Spinal cord (tissue), 10 donors: ENCODE results near the gene HSP90AB1. TPM values are rescaled to one million over a fixed set of nuclear protein-coding genes. Genes with fewer than 3 reads are reported as not detected.

ENCODE experiments used
- DNase-seq, 6 donors: peaks; one replicate each; pipeline versions ENCODE4 v3.0.0 to v3.0.0-alpha.2; 2013 to 2015; ENCODE audit warnings: low spot score in 6 of 6, low read depth in 4 of 6
- H3K27ac ChIP-seq: one replicate; pipeline ENCODE4 v1.5.1; 2013; ENCODE audit warnings: low read depth, low read length, control low read depth
- H3K27me3 ChIP-seq: one replicate; pipeline ENCODE4 v1.6.1; 2013; ENCODE audit warnings: low read length; ENCODE audit not compliant: control insufficient read depth, insufficient read depth
- H3K36me3 ChIP-seq: one replicate; pipeline ENCODE4 v1.6.1; 2013; ENCODE audit warnings: low read length; ENCODE audit not compliant: control insufficient read depth, insufficient read depth
- H3K4me1 ChIP-seq: one replicate; pipeline ENCODE4 v1.6.1; 2013; ENCODE audit warnings: low read length; ENCODE audit not compliant: control insufficient read depth, insufficient read depth
- H3K4me3 ChIP-seq: one replicate; pipeline ENCODE4 v1.5.1; 2013; ENCODE audit warnings: low read depth, low read length, control low read depth
- H3K9me3 ChIP-seq: one replicate; pipeline ENCODE4 v1.6.1; 2013; ENCODE audit warnings: low read length; ENCODE audit not compliant: control insufficient read depth, insufficient read depth
- WGBS: methylation state at CpG from one replicate; pipeline ENCODE4 v1.1.5; 2013; ENCODE audit warnings: missing lambda C conversion rate; ENCODE audit not compliant: insufficient coverage; 5-methylcytosine and 5-hydroxymethylcytosine counted together
- polyA plus RNA-seq, 2 donors: library from polyadenylated mRNA; unstranded; fragments of 120-200 nt; gene quantifications; one replicate each; pipeline ENCODE4 v1.2.1, GENCODE V29; 2013; ENCODE audit not compliant: insufficient read length in 2 of 2
- total RNA-seq, 2 donors: library from RNA; depleted of rRNA in 1 of 2; stranded (reverse); fragments of 120-200 nt in 1 of 2; fragments of >200 nt in 1 of 2; gene quantifications; one replicate each; pipeline versions ENCODE4 v1.2.3 to v1.2.4, GENCODE V29; 2013 to 2014
- donor health status: healthy.

Gene HSP90AB1
- total and polyA plus RNA-seq, 4 donors = 484 to 875 (median 828) TPM

DNA sequence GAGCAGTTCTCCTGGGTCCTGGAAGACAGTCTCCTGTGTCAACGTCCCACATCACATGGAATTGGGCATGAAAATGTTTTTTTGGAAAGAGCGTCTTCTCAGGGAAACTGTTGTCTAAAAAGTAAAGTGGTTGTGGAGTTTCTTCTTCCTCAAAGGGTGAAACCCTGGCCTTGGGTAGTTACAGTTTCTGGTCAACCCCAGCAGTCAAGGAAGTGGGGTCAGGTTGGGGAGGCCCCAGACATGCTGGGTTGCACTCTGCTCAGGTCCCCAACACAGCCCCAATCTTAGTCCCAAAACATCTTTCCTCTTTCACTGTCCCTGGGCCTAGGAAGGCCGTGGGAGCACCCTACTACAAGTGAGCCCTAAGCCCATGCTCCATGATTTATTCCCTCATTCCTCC is 19.4 kb downstream of the HSP90AB1 start:
- Histone ChIP-seq H3K4me1 (peaks cover 54% of the 10 kb centered on the region), H3K36me3 (peaks cover 14% of the 10 kb centered on the region)
- DNase-seq = no peak

DNA sequence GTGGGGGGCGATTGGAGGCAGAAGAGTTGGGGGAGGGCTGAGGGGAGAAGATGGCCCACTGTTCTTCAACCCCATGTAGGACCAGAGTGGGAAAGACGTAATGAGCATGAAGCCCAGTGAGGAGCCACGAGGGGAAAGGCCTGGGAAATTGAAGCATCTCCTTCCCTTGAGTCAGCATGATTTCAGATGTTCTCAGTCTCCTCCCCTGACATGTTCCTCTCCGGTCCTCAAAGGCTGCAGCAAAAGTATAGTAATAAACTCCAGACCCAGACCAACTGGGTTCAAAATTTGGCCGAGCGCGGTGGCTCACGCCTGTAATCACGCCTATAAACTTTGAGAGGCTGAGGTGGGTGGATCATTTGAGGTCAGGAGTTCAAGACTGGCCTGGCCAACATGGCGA is 20.4 kb downstream of the HSP90AB1 start:
- H3K36me3 ChIP-seq = peaks cover 9% of the 10 kb centered on the region
- no peak overlapping the region for H3K27ac ChIP-seq
- no peaks in the 10 kb centered on the region for H3K9me3 ChIP-seq
- no peak for DNase-seq
- peaks cover 60% of the 10 kb centered on the region for H3K4me1 ChIP-seq
- no peak overlapping the region for H3K4me3 ChIP-seq
- whole genome bisulfite sequencing = 67% methylated on average over 3 of the region's 10 CpGs
- no peaks in the 10 kb centered on the region for H3K27me3 ChIP-seq

More for the DNA sequence above, 19.4 kb downstream of the HSP90AB1 start:
- WGBS = 79% methylated on average over 3 of the region's 3 CpGs
- Histone ChIP-seq H3K4me3 (no peak overlapping the region), H3K27me3 (no peaks in the 10 kb centered on the region), H3K27ac (no peak overlapping the region), H3K9me3 (no peaks in the 10 kb centered on the region)

DNA sequence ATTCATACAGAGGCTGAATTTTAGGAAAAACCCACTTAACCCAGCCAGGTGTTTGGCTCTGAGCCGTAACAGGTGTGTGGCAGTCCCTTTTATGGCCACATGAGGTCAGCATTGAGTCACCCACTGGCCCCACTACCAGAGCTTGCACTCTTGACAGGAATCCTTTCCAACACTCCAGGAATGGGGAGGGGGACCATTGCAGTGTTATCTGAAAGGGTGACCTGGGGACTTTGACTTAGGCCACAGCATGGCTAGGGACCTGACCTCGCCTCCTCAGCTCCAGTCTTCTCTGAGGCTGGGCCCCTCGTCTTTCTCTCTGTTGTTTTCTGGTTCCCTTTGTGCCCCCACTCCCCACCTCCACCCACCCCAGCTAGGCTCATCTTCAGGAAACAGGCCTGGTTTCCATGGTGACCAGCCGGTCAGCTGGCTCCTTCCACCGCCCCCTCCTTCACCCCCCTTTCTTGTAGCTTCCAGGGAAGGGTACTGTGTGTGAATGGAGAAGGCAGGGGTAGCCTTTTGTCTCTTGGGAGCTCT is 21.3 kb downstream of the HSP90AB1 start:
- Histone ChIP-seq H3K27ac (peak overlapping the region; percentile 75), H3K9me3 (no peaks in the 10 kb centered on the region), H3K4me3 (no peak overlapping the region), H3K27me3 (no peaks in the 10 kb centered on the region), H3K36me3 (peaks cover 7% of the 10 kb centered on the region), H3K4me1 (peaks cover 53% of the 10 kb centered on the region)
- 0% methylated on average over 2 of the region's 5 CpGs for WGBS
- DNase-seq = peak in 4 of 6 donors; percentile 47 to 93 (median 75)

DNA sequence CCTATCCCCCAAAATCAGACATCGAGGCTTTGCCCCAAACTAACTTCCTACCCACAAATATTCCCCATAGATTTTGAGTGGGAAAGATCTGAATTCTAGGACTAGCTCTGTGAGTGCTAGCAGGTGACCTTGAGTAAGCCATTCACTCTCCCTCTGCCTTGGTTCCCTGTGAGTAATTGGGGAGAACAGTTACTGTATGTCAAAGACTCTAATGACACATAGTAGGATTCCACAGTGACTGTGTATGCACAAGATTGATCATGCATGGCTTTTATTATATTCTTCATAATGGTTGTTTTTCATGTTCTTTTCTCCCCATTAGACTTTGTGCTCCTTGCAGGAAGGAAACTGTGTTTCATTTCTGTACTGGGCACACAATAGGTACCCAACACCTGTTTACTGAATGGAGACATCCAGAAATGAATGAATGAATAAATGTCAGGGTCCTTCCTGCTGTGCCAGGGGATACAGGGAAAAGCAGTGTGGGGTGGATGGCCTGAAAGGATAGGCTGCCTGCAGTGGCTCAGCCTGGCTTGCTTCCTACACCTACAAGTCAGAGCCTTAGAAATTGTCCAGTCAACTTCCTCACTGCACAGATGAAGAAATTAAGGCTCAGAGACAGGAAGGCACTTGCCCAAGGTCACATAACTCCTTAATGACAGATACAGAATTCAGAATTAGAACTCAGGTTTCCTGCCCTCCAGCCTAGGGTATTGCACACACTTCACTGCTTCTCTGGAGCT is 22.4 kb downstream of the HSP90AB1 start:
- Histone ChIP-seq H3K9me3 (no peaks in the 10 kb centered on the region), H3K36me3 (peaks cover 13% of the 10 kb centered on the region), H3K4me1 (peaks cover 41% of the 10 kb centered on the region), H3K27ac (peak overlapping the region; percentile 75), H3K4me3 (no peak overlapping the region), H3K27me3 (no peaks in the 10 kb centered on the region)
- no CpG with 5 or more reads among the region's 1 CpG for WGBS
- DNase-seq = no peak

DNA sequence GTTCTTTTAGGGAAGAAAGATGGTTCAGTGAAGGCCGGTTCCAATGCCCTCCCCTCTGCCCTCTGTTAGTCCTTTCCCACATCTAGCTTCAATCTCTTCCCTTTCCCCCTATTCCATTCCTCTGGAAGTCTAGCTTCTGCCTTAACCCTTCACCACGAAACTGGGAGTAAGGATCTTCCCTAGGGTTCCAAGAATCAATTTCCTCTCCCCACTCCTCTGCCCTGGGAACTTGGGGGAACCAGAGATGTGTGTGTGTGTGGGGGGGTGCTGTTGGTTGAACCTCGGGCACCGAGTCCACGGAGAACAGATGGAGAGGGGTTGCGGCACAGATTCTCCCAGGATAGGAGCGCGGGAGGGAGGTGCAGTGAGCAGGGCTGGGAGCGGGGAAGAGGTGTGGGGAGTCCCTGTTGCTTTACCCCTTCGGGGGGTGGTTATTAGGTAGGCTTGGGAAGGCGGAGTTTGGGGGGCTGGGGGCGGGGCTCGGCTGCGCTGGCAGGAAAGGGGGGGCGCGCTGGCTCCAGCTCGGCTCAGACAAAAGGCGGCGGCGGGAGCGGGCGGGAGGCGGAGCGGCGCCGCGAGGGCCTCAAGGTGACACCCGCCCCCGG is 23.1 kb downstream of the HSP90AB1 start, which contains the start of gene TMEM151B:
Gene TMEM151B, plus strand, starts transcription at position 530 of the 605 bp plus-strand sequence. CDS start 293 bp downstream, outside the sequence.
- no peaks in the 10 kb centered on the region for H3K9me3 ChIP-seq
- H3K4me1 ChIP-seq = peaks cover 34% of the 10 kb centered on the region
- WGBS = 2% methylated on average over 25 of the region's 29 CpGs
- H3K4me3 ChIP-seq = peak within 1 kb of the TSS; percentile 35
- H3K36me3 ChIP-seq = peaks cover 19% of the 10 kb centered on the region
- peak within 1 kb of the TSS; percentile 49 for H3K27ac ChIP-seq
- H3K27me3 ChIP-seq = no peaks in the 10 kb centered on the region
- DNase-seq = peak in 3 of 6 donors; percentile 38 to 92 (median 81)

DNA sequence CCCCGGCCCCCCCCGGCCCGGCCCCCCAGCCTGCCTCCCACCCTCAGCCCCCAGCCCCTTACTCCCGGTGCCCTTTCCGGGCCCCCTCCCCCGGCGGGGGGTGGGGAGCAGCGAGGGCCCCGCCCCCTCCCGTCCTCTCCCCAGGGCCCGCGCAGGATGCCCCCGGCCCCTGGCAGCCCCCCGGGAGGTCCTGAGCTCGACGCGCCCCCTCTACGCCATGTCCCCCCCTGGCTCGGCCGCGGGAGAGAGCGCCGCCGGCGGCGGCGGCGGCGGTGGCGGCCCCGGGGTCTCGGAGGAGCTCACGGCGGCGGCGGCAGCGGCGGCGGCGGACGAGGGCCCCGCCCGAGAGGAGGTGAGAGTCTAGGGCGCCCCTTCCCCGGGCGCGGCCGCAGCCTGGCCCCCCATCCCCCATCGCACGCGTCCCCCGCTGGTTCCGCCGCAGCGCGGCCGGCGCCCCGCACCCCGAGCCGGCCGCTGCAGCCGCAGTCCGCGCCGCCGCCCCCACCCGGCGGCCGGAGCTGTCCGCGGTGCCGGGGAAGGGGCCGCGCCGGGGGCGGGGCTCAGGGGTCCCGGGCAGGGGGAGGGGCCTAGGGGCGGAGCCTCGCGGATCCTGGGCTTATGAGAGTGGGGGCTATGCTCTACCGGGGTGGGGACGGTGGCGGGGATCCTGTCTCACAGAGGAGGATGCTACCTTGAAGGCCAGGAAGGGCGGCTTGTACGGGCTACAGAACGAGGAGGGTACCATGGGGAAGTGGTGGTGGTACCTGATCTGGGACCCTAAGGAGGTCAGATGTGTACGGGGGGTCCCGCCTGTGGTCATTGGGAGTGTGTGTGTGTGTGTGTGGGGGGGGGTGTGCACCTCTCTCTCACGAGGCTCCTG is 23.9 kb downstream of the HSP90AB1 start:
- H3K4me1 ChIP-seq = peaks cover 37% of the 10 kb centered on the region
- H3K9me3 ChIP-seq = no peaks in the 10 kb centered on the region
- WGBS = 0% methylated on average over 45 of the region's 90 CpGs
- H3K27ac ChIP-seq = no peak overlapping the region
- peak in 3 of 6 donors; percentile 68 to 95 (median 89) for DNase-seq
- peaks cover 27% of the 10 kb centered on the region for H3K36me3 ChIP-seq
- peak overlapping the region; percentile 35 for H3K4me3 ChIP-seq
- H3K27me3 ChIP-seq = no peaks in the 10 kb centered on the region

DNA sequence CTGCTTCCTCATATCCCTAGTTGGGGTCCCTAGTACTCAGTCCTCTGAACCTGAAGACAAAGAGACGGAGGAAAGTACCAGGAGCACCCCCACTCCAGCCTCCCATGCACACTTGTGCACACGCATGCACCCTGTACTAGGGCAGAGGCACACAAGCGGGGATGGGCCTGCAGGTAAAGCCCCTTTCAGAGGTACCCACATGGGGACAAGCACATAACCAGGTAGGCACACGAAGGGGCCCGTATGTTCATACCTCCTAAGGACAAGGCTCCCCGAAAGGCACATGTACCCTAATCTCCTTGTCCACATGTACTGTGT is 24.5 kb downstream of the HSP90AB1 start:
- 65% methylated on average over 6 of the region's 6 CpGs for WGBS
- Histone ChIP-seq H3K36me3 (peaks cover 30% of the 10 kb centered on the region), H3K9me3 (no peaks in the 10 kb centered on the region), H3K4me1 (peaks cover 35% of the 10 kb centered on the region), H3K27ac (no peak overlapping the region), H3K27me3 (no peaks in the 10 kb centered on the region), H3K4me3 (peak overlapping the region; percentile 35)
- peak in 1 of 6 donors; percentile 60 for DNase-seq

DNA sequence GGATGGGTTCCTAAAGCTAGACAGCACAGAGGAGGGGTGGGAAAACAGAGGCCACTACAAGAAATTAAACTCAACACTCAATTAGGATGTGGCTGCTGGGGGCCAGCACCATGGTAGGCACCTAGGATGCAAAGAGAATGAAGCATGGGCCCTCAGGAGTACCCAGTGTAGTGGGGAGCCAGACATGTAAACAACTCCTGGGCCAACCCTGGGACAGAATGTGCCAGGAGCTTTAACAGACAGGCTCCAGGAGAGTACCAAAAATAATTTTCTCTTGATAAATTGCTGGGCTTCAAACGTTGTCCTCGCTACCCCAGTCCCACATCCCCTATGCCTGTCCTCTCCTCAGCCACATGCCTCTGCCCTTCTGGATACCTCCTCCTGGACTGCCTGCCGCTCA is 25.0 kb downstream of the HSP90AB1 start:
- peaks cover 36% of the 10 kb centered on the region for H3K36me3 ChIP-seq
- no peaks in the 10 kb centered on the region for H3K27me3 ChIP-seq
- WGBS = 100% methylated on average over 1 of the region's 3 CpGs
- no peaks in the 10 kb centered on the region for H3K9me3 ChIP-seq
- H3K4me1 ChIP-seq = peaks cover 35% of the 10 kb centered on the region
- DNase-seq = no peak
- H3K4me3 ChIP-seq = no peak overlapping the region
- no peak overlapping the region for H3K27ac ChIP-seq

DNA sequence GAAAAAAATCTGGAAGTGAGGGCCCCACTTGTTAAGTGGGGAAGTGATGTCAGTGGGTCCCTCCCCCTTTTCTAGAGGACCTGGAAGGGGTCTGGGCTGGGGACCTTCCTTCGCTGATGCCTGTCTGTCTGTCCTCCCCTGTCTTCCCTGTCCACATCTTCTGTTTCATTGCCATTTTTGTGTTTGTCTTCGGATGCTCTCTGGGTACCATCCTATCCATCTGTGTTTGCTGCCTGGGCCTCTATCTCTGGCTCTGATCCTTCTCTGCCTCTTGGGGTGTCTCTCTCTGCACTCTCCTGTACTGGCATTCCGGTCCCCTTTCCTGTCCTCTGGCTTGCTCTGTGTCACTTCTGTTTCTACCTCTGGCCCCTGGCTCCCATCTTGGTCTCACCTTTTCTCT is 25.6 kb downstream of the HSP90AB1 start:
- no peak overlapping the region for H3K27ac ChIP-seq

More for the DNA sequence above, 25.6 kb downstream of the HSP90AB1 start:
- peaks cover 35% of the 10 kb centered on the region for H3K4me1 ChIP-seq
- H3K9me3 ChIP-seq = no peaks in the 10 kb centered on the region
- 86% methylated on average over 3 of the region's 3 CpGs for WGBS
- H3K4me3 ChIP-seq = no peak overlapping the region
- DNase-seq = no peak
- H3K36me3 ChIP-seq = peaks cover 42% of the 10 kb centered on the region
- H3K27me3 ChIP-seq = no peaks in the 10 kb centered on the region
